KBM-7 (cell line): ENCODE measurements around the gene SGK1.

Source experiments
- DNase-seq: peaks from one replicate; pipeline ENCODE4 v3.0.0-alpha.2; 2015
- in situ Hi-C: fragments of 300-500 bp; cut with MboI; formaldehyde crosslinking; loops from 2 replicates; pipeline ENCODE4 v1.14.3; 2020; ENCODE audit warnings: low sequenced_read_pairs, low pct_unique_long_range_greater_than_20kb, mixed read lengths

The SGK1 gene

DNA sequence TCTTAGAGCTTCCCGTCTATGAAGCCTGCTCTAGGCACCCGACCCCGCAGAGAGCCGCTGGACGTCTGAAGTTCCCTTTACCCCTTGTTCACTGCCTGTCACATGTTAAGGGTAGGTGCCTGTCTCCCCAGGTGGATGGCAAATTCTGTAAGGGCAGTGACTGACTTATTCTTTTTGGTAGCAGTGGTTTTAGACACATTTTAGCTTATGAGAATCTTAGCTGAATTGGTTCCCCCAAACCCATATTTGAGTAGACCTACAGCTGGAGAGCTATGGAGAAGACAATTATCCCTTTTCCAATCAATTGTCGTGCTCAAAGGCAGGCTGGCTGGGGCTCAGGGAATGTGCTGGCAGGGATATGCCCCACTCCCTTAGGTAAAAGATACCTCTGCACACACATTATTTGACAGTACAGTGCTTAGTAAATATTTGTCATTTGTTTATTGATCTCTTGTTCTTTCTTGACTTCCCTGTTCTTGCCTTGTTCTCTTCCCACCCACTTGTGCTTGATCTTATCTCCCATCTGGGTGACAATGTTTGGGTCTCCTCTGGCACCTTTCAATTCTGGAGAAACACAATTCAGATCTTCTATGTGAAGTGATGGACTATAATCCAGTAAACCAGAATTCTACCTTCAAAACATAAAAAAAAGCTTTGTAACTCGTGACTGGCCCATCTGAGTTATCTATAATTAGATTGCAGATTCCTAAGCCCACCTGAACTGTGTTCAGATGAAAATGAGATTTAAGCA, 151.2 kb downstream of the SGK1 start:
- in situ Hi-C loops = loop anchor here (25.0 kb wide), 2 partner anchors 471 to 671 kb away; no protein-coding TSS in a partner anchor
- no peak for DNase-seq

DNA sequence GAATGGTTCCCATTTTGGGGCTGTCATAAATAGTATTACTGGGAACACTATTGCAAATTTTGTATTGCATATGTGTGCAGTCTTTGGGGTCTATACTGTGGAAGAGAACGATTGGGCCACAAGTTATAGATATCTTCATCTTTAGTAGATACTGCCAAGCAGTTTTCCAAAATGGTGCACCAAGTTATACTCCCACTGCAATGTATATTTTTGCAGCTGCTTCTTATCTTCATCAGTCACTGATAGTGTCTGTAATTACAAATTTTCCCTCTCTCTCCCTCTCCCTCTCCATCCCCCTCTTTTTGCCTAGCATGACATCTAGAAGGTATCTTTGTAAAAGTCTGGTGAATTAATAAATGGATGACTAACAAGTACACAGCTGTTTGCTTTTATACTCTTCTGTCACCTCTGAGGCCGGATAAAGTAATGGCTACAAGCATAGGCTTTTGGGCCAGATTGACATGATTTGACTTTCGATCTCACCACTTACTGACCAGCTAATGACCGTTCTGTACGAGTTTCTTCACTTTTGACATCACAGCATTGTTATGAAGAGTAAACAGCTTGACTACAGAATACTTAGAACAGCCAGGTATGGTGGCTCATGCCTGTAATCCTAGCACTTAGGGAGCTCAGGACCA, 152.2 kb downstream of the SGK1 start:
- DNase-seq = no peak
- in situ Hi-C loops = loop anchor here (25.0 kb wide), 2 partner anchors 472 to 672 kb away; no protein-coding TSS in a partner anchor

DNA sequence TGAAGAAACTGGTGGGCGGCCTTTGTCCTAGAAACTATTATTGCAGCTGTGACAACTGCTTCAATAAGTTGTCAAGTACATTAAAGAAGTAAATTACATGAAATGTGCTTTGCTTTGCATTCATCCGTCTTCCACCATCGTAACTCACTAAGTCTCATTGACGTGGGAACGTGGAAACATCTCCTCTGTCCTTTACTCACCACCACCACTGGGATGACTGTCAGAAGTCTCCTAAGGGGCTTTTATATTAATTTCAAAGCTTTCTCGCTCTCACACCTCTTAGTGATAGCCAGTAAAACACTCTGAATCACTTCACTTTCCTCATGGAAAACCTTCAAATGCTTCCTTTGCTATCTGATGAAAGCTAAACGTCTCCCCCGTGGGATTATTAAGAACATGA, 153.6 kb downstream of the SGK1 start:
- no peak for DNase-seq
- in situ Hi-C loops = loop anchor here (25.0 kb wide), 2 partner anchors 473 to 673 kb away; no protein-coding TSS in a partner anchor

DNA sequence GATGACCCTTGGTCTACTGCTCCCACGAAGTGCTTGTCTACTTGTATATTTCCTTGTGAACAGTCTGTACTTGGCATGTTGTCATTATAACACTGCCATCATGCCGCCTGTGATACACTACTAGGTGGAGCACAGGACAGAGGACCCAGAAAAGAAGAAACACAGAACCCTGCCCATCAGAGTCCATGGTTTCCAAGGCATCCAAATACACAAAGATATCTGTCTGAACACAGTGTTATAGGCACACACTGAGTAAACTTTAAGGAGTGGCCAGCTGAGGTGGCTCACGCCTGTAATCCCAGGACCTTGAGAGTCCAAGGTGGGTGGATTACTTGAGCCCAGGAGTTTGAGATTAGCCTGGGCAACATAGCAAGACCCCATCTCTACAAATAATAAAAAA, 155.0 kb downstream of the SGK1 start:
- in situ Hi-C loops = loop anchor here (25.0 kb wide), 2 partner anchors 474 to 674 kb away; no protein-coding TSS in a partner anchor
- DNase-seq = no peak

DNA sequence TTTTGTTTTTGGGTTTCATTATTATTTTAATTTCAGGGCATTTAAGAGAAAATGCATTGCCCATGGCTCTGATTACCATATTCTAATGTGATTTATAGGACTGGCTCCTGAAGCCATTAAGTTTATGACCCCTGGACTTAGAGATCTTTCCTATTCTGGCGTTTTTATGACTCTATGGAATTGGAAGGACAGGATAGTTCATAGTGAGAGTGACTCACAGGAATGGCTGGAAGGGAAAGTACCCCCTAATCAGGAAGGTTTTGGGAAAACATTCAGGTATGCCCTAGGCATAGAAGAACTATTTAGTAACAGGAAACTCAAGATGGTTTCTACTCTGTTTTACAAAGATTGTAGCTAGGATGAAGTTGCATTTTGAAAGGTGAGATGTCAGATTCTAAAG, 156.9 kb downstream of the SGK1 start:
- no peak for DNase-seq
- in situ Hi-C loops = loop anchor here (25.0 kb wide), 2 partner anchors 476 to 676 kb away; no protein-coding TSS in a partner anchor

DNA sequence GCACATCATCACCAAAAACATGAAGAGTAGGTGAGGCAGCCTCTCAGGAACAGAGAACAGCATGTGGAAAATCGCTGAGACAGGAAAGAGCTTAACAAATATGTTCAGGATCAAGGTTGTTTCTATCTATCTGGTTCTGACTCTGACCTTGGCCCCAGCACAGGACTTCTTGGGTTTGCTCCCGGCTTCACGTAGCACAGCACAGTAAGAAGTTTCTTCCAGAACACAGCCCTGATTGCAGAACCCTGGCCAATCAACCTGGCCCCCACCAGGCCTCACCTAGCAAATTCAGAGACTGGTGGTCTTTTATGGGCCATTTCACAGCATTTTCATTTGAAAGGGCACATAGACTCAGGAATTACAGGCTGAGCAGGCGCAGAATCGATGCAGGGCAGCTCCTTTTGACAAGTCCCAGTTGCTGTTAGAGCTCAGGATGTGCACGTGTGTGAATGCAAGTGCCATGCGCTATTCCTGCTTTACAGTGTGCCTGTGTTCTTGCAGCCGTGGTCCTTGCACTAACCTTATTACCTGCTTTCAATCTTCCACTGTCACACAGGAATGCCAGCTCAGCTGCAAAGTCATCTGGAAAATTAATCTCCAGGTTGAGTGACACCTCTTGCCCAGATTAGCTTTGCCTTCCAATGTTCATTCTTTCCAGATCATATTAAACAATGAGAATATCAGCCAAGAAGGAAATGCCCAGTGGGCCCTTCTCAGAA, 165.0 kb downstream of the SGK1 start:
- in situ Hi-C loops = loop anchor here (25.0 kb wide), 2 partner anchors 484 to 684 kb away; no protein-coding TSS in a partner anchor
- DNase-seq = no peak

DNA sequence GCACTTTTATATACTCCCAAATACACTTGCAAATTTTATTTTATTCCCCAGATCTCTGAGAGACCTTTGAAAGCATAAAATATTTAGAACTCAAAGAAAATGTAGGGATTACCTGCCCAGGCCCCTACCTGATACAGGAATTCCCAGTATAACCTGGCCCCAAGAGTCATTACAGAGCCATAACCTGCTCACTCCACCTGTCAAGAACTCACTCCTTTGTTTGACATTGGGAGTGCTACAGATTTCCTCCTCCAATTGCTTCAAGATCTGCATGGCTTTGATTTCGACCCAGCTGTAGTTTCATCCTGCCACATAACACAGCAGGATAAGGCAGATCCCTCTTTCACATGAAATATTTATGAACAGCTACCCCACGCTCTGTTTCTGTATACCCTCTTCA, 169.3 kb downstream of the SGK1 start:
- in situ Hi-C loops = no loop called here
- DNase-seq = no peak

DNA sequence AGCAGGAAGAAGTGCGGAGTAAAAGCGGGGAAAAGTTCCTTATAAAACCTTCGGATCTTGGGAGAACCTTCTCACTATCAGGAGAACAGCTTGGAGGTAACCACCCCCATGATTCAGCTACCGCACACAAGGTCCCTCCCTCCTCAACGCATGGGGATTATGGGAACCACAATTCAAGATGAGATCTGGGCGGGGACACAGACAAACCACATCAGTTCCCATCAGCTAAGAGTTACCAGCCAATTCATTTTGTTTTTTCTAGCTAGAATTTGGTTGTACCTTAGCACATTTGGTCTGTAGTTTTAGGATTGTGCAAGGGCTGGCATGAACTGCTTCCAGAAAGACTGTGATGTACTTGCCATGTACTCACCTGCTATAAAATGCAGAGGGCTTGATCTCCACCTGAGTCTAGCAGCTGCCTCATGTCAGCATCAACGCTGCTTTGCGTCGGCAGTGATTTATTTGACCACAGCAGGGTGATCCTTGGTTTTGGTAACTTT, 170.8 kb downstream of the SGK1 start:
- in situ Hi-C loops = no loop called here
- DNase-seq = no peak

DNA sequence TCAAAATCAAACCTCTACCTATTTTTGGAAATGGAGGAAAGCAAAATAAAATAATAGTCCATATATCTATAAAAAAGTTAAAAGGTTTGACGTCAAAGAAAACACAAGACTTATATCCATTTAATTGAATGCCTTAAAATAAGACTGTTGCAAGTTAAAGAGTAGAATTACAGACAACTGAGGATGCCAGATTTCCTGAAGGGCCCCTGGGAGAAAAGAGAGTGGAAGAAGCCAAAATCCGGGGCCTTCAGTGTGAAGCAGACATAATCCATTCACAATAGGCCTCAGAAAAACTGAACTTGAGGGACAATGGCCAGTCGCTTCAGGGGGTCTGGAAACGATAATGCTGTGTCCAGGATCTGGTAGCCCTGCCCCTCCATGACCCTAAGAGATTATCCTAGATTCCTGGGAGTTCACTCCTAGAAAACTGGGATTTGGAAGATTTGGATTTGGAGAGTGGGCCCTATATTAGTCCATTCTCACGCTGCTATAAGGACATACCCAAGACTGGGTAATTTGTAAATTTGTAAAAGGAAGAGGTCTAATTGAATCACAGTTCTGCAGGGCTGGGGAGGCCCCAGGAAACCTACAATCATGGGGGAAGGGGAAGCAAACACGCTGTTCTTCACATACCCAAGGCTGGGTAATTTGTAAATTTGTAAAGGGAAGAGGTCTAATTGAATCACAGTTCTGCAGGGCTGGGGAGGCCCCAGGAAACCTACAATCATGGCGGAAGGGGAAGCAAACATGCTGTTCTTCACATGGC, 171.5 kb downstream of the SGK1 start:
- DNase-seq = no peak
- in situ Hi-C loops = no loop called here

DNA sequence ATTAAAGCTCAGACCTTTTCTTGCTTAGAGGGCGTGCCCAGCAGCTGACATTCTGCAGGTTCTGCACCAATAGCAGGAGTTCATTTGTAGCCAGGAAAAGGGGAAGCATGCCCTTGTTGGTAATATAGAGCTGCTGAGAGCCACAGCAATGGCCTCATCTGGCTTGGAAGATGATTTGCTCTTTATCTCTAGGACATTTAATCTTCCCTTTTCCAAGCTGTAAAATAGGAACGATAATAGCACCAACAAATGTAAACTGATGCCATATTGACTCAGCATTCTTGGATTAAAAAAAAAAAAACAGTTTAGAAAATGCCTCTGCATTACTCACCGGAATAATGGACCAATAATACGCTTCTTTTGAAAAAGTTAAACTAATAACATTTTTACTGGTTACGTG, 172.1 kb downstream of the SGK1 start:
- in situ Hi-C loops = no loop called here
- DNase-seq = peak; percentile 10

DNA sequence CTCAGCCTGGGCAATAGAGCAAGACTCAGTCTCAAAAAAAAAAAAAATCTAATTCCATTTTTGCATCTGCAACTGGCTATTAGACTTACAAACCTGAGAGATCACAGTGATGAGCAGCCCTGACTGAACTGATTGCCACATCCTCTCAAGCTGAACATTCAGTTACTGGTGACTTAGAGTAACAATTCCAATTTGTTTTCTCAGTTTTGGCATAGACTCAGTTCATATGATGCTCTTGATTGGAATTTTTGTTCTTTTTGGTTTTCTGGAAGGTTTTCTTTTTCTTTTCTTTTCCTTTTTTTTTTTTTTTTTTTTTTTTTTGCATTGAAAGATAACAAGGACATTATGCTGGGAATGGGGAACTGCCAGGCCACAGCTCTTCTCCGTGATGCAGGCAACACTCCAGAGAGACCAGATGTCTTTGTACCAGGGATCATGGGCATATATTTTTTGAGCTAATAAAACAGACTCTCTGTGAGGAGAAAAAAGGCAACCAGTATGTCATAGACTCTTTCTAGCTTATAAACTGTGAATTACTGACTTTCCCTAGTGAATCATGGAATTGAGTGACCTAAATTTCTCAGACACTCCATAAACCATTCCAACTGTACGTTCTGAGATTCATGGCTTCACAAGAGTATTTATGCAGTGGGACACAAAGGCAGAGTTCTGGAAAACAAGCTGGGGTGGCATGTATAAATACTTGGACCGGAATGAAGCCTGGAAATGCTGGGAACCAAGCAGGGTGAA, 179.5 kb downstream of the SGK1 start:
- in situ Hi-C loops = no loop called here
- DNase-seq = no peak

DNA sequence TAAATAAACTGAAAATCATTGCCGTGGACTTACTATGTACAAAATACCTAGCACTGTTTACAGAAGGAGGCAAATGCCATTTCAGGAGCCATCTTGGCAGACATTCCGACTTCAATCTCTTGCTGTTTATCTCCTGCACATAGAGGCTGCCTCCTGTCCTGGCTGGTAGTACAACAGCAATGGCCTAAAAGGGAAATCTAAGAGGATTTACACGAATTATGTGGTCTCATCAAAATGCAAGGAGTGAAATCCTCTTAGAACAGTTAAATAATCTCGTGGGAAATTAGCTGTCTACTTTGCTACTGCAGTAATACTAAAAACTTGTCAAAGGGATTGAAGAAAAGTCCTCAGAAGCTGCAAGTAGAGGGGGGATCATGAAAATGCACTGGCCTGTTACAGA, 183.3 kb downstream of the SGK1 start:
- no peak for DNase-seq
- in situ Hi-C loops = no loop called here

DNA sequence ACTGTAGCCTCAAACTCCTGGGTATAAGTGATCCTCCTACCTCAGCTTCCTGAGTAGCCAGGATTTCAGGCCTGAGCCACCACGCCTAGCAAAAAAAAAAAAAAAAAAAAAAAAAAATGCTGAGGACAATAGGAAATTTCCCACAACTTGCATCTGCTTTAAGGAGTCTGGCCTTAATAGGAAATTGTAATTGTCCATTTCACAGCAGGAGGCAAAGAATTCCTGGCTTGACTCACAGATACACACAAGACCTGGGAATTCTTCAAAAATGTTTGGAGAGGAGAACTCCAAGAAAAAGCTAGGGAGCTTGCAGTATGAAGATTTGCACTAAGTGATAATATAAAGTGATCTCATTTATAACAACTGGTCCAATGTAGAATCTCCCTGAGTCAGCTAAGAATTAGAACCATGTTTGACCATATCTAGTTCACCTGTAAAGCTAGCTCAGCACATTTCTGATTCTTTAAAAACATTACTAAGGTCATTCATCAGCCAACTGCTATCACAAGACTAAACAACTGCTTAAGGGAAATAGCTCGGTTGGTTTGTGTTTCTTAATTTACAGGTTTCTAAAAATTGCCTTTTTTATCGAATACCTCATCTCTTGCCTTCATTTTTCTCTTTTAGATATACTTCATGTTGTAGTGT, 185.3 kb downstream of the SGK1 start:
- no peak for DNase-seq
- in situ Hi-C loops = no loop called here

DNA sequence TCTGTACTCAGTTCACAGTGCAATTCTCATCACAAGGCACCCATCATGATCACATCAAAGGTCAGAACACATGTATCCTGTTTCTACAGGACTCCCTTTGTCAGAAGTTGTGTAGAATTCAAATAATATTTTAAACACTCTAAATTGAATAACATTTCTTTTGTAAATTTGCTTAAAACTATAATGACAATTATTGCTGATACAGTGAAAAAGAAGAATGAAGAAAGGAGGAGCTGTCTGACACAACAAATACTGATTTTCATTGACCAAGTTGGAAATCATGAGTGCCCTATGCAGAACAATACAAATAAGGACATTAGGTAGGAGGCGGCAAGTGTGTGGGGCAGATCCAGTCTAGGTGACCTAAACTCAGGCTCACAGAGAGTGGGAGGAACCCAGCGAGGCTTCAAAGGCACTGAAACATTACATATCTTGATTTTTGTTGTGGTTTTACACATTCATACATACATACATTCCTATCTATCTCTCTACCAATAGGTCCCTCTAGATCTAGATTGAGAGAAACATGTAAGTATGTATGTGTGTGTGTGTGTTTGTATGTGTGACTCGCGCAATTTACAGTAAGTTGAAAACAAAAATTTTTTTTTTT, 186.3 kb downstream of the SGK1 start:
- DNase-seq = no peak
- in situ Hi-C loops = no loop called here

DNA sequence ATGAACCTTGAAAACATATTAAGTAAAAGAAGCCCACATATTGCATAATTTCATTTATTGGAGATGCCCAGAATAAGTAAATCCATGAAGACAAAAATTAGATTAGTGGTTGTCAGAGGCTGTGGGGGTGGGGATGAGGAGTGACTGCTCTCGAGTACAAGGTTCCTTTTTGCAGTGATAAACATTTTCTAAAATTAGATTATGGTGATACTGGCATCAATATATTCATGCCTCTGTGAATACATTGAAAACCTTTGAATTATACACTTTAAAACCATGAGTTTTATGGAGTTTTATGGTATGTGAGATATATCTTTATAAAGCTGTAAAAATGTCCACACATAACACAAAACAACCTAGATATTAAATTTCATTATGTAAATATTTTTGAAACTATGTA, 189.8 kb downstream of the SGK1 start:
- in situ Hi-C loops = no loop called here
- DNase-seq = no peak

DNA sequence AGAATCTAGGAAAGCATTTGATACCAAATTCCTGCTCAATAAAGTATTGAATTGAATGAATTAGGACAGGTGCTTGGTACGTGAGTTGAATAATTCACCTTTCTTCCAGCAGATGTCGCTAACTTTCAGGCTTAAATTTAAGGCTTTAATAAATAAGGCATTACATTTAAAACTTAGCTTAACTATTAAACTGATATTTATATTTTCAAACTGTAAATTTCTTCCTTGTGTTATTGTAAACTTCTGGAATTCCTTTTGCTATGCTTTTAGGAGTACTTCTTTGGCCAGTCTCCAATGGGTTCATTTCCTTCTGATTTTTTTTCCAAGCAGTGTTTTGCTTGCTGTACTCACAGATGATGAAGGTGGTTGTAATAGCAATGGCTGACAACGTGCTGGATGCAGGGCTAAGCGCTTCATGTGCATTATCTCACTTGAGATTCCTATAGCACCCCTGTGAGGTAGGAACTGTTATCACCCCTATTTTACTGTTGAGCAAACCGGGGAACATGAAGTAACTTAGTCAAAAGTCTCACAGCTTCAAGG, 194.2 kb downstream of the SGK1 start:
- peak; percentile 48 for DNase-seq
- in situ Hi-C loops = no loop called here

DNA sequence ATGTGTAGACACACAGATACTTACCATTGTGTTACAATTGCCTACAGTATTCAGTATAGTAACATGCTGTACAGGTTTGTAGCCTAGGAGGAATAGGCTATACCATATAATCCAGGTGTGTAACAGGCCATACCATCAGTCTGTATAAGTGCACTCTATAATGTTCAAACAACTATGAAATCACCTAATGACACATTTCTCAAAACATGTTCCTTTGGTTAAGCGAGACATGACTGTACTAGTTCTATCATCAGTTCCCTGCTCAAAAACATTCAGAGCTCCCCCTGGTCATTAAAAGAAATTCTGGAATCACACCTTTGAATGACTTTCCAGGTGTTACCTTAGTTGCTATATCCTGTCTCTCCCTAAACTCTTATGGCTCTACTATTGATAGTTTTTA, 195.1 kb downstream of the SGK1 start:
- DNase-seq = no peak
- in situ Hi-C loops = no loop called here
